ENCODE data around the gene MRGPRG. TPM values are rescaled to one million over a fixed set of nuclear protein-coding genes. Genes with fewer than 3 reads are reported as not detected.

MRGPRG gene
- polyA plus RNA-seq, 1 donor (not counting 4 experiments of a cell fraction or from before 2014, with no cell fraction given): not detected

DNA sequence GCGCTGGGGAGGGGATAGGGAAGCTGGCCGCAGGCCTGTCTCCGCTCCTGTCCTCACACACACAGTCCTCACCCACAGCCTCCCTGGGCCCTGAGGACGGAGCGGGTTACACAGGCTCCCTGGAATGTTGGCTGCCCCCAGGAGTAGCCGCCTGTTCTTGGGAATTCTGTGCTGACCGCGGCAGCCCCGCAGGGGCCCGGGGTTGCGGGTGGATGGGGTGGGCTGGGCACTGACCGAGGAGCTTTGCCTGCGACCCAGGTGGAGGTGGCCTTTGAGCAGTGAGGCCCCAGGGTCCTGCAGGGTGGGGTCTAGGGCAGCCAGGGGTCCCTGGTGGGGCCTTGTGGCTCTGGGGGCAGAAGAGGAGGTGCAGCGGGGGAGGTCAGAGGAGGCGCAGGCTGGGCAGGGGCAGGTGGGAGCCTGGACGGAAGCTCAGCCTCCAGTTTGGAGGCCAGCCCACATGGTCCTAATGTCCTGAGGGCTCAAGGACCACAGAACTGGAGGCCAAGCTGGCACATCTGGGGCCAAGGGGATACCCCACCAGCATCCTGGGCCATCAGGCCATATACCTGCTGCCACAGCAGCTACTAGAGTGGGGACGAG lies 6.6 kb upstream of the MRGPRG start:
- H3K36me3 ChIP-seq (ENCODE audit: control insufficient read depth in 2 of 2, extremely low read depth in 1 of 2, insufficient read depth in 2 of 2, low read length in 2 of 2): no peaks in the 10 kb centered on the region
- peaks cover 41% of the 10 kb centered on the region for H3K27me3 ChIP-seq (ENCODE audit: control insufficient read depth, extremely low read depth, insufficient read depth, low read length)
- H3K9ac ChIP-seq (ENCODE audit: control insufficient read depth, extremely low read depth, insufficient read depth, low read length): no peak overlapping the region
- dilution Hi-C loops (cut with MboI; ENCODE audit: extremely low pct_ligation_motif_present, low sequenced_read_pairs): no loop called here
- no peaks in the 10 kb centered on the region for H3K9me1 ChIP-seq (ENCODE audit: control insufficient read depth, extremely low read depth, insufficient read depth, low read length)
- no peak overlapping the region for H3K4me3 ChIP-seq (ENCODE audit: control insufficient read depth in 2 of 3, extremely low read depth in 1 of 3, insufficient read depth in 2 of 3, low read depth in 1 of 3, low read length in 3 of 3)
- no peak for DNase-seq (ENCODE audit: low read depth, low spot score)
- TF ChIP-seq EZH2 (IDR thresholded peaks at IDR 0.05; ENCODE audit: low read length): no peak
- TF ChIP-seq, protein P1, sequence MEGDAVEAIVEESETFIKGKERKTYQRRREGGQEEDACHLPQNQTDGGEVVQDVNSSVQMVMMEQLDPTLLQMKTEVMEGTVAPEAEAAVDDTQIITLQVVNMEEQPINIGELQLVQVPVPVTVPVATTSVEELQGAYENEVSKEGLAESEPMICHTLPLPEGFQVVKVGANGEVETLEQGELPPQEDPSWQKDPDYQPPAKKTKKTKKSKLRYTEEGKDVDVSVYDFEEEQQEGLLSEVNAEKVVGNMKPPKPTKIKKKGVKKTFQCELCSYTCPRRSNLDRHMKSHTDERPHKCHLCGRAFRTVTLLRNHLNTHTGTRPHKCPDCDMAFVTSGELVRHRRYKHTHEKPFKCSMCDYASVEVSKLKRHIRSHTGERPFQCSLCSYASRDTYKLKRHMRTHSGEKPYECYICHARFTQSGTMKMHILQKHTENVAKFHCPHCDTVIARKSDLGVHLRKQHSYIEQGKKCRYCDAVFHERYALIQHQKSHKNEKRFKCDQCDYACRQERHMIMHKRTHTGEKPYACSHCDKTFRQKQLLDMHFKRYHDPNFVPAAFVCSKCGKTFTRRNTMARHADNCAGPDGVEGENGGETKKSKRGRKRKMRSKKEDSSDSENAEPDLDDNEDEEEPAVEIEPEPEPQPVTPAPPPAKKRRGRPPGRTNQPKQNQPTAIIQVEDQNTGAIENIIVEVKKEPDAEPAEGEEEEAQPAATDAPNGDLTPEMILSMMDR (optimal IDR thresholded peaks at IDR 0.05 in 1 of 3, IDR thresholded peaks at IDR 0.05 in 1 of 3, conservative IDR thresholded peaks at IDR 0.05 in 1 of 3; ENCODE audit: extremely low read depth in 1 of 3, insufficient read depth in 2 of 3, low read length in 3 of 3): no peak
- H3K4me1 ChIP-seq (ENCODE audit: control insufficient read depth, extremely low read depth, insufficient read depth, low read length): no peaks in the 10 kb centered on the region
- no peak for FAIRE-seq
- H3K79me2 ChIP-seq (ENCODE audit: control insufficient read depth, insufficient read depth, low read length): no peaks in the 10 kb centered on the region
- H4K20me1 ChIP-seq (ENCODE audit: control insufficient read depth, extremely low read depth, insufficient read depth, low read length): peaks cover 3% of the 10 kb centered on the region
- H3K9me3 ChIP-seq (ENCODE audit: control insufficient read depth, low read depth, low read length): no peaks in the 10 kb centered on the region
- H3K27ac ChIP-seq (ENCODE audit: control insufficient read depth, insufficient read depth, low read length): no peak overlapping the region
- no peak overlapping the region for H2AFZ ChIP-seq (ENCODE audit: control insufficient read depth, low read length)
- H3K4me2 ChIP-seq (ENCODE audit: control insufficient read depth, extremely low read depth, insufficient read depth, low read depth, low read length): no peak overlapping the region

DNA sequence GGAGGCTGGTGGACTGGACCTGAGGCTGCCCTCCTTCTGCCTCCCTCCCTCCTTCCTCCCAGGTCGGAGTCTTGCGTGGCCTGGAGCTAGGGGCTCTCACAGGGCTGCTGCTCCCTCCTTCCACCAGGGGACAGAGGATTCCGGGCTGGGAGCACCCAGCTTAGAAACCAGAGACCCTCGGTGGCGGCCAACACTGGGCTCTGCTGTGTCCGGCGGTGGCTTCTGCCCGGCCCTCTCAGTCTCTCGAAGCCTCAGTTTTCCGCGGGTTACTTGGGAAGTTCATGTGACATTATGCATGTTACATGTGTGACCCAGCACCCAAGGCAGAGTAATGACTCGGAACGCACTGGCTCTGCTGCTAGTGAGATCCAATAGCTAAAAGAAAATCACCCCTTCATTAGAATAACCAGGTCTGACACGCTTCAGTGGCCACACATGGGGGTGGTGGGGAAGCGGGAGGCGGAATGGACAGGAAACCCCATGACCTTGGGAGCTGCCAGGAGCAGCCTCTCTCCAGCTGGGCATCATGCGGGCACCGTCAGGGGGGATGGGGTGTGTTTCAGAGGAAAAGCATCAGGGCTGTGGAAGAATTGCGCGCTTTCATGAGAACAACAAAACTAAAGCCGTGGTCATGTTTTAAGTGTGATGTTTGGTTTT lies 5.9 kb upstream of the MRGPRG start:
- Histone ChIP-seq H3K79me2 (ENCODE audit: control insufficient read depth, insufficient read depth, low read length) (no peaks in the 10 kb centered on the region), H2AFZ (ENCODE audit: control insufficient read depth, low read length) (no peak overlapping the region), H3K4me2 (ENCODE audit: control insufficient read depth, extremely low read depth, insufficient read depth, low read depth, low read length) (no peak overlapping the region), H3K27ac (ENCODE audit: control insufficient read depth, insufficient read depth, low read length) (no peak overlapping the region), H3K9me1 (ENCODE audit: control insufficient read depth, extremely low read depth, insufficient read depth, low read length) (no peaks in the 10 kb centered on the region), H3K27me3 (ENCODE audit: control insufficient read depth, extremely low read depth, insufficient read depth, low read length) (peaks cover 47% of the 10 kb centered on the region), H3K9me3 (ENCODE audit: control insufficient read depth, low read depth, low read length) (no peaks in the 10 kb centered on the region), H3K36me3 (ENCODE audit: control insufficient read depth in 2 of 2, extremely low read depth in 1 of 2, insufficient read depth in 2 of 2, low read length in 2 of 2) (no peaks in the 10 kb centered on the region), H3K4me3 (ENCODE audit: control insufficient read depth in 2 of 3, extremely low read depth in 1 of 3, insufficient read depth in 2 of 3, low read depth in 1 of 3, low read length in 3 of 3) (no peak overlapping the region), H3K9ac (ENCODE audit: control insufficient read depth, extremely low read depth, insufficient read depth, low read length) (no peak overlapping the region), H4K20me1 (ENCODE audit: control insufficient read depth, extremely low read depth, insufficient read depth, low read length) (peaks cover 3% of the 10 kb centered on the region), H3K4me1 (ENCODE audit: control insufficient read depth, extremely low read depth, insufficient read depth, low read length) (no peaks in the 10 kb centered on the region)
- FAIRE-seq: no peak
- TF ChIP-seq EZH2 (IDR thresholded peaks at IDR 0.05; ENCODE audit: low read length): no peak
- TF ChIP-seq, protein P1 (optimal IDR thresholded peaks at IDR 0.05 in 1 of 3, IDR thresholded peaks at IDR 0.05 in 1 of 3, conservative IDR thresholded peaks at IDR 0.05 in 1 of 3; ENCODE audit: extremely low read depth in 1 of 3, insufficient read depth in 2 of 3, low read length in 3 of 3): no peak
- no peak for DNase-seq (ENCODE audit: low read depth, low spot score)
- dilution Hi-C loops (cut with MboI; ENCODE audit: extremely low pct_ligation_motif_present, low sequenced_read_pairs): no loop called here

Data from keratinocyte (primary cell).